Measurements from ENCODE around the gene IL21R. TPM values are rescaled to one million over a fixed set of nuclear protein-coding genes. Genes with fewer than 3 reads are reported as not detected.

The IL21R gene
- total and polyA plus RNA-seq, 2 donors (not counting 1 experiment from before 2014, with no cell fraction given) = 28.5 to 32.1 TPM

DNA sequence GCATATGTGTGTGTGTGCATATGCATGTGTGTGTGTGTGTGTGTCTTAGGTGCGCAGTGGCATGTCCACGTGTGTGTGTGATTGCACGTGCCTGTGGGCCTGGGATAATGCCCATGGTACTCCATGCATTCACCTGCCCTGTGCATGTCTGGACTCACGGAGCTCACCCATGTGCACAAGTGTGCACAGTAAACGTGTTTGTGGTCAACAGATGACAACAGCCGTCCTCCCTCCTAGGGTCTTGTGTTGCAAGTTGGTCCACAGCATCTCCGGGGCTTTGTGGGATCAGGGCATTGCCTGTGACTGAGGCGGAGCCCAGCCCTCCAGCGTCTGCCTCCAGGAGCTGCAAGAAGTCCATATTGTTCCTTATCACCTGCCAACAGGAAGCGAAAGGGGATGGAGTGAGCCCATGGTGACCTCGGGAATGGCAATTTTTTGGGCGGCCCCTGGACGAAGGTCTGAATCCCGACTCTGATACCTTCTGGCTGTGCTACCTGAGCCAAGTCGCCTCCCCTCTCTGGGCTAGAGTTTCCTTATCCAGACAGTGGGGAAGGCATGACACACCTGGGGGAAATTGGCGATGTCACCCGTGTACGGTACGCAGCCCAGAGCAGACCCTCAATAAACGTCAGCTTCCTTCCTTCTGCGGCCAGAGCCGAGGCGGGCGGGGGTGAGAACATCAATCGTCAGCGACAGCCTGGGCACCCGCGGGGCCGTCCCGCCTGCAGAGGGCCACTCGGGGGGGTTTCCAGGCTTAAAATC, 47.6 kb downstream of the IL21R start:
- H3K27me3 ChIP-seq (replicated peaks in 1 of 4; ENCODE audit: control extremely low read depth in 1 of 4, control insufficient read depth in 3 of 4, insufficient read depth in 4 of 4, low read length in 3 of 4) = no peaks in the 10 kb centered on the region
- peak overlapping the region in 1 of 5 experiments; percentile 17 for H3K4me3 ChIP-seq (ENCODE audit: control extremely low read depth in 1 of 5, extremely low read depth in 1 of 5, insufficient read depth in 1 of 5, low read depth in 2 of 5, low read length in 4 of 5)
- intact Hi-C loops (cut with micrococcal nuclease) = loop anchor here (1.0 to 2.0 kb wide), 4 partner anchors 23 to 81 kb away; no protein-coding TSS in a partner anchor
- H3K79me2 ChIP-seq (ENCODE audit: control insufficient read depth, insufficient read depth, low read length) = peaks cover 11% of the 10 kb centered on the region
- ChIA-PET POLR2A (interaction anchor here (0.8 to 2.5 kb wide), 8 partner anchors 19 to 250 kb away, joined by 3 to 16 read pairs (median 6); partner anchors contain the start of gene IL21R), CTCF (interaction anchor here (1.1 to 7.4 kb wide), 11 partner anchors 9 to 270 kb away, joined by 3 to 54 read pairs (median 8); partner anchors contain the start of gene IL21R)
- Mint-ChIP-seq H3K4me3 (peak overlapping the region; percentile 91), H3K9me3 (ENCODE audit: insufficient read depth) (no peaks in the 10 kb centered on the region), H3K4me1 (peaks cover 76% of the 10 kb centered on the region), H3K27me3 (no peaks in the 10 kb centered on the region), H3K27ac (peak overlapping the region; percentile 98)
- H3K4me1 ChIP-seq (ENCODE audit: control insufficient read depth in 2 of 2, insufficient read depth in 2 of 2, low read length in 2 of 2) = peaks cover 56 to 76% of the 10 kb centered on the region in 2 donors
- peak overlapping the region; percentile 53 for H3K9ac ChIP-seq (ENCODE audit: low read length)
- ATAC-seq (ENCODE audit: low read depth) (peak; percentile 77), DNase-seq (peak; percentile 93)
- WGBS (ENCODE audit: insufficient coverage) = 14% methylated on average over 31 of the region's 31 CpGs
- H4K20me1 ChIP-seq (ENCODE audit: control insufficient read depth, insufficient read depth, low read length, poor library complexity, severe bottlenecking) = peaks cover 9% of the 10 kb centered on the region
- H3K4me2 ChIP-seq (replicated peaks; ENCODE audit: low read depth, low read length, poor library complexity, severe bottlenecking) = peak overlapping the region; percentile 64
- H3K9me3 ChIP-seq (ENCODE audit: control extremely low read depth in 1 of 3, control insufficient read depth in 2 of 3, insufficient read depth in 1 of 3, low read length in 2 of 3) = peaks cover 0 to 33% (median 4%) of the 10 kb centered on the region in 3 donors
- H3K36me3 ChIP-seq (replicated peaks in 1 of 2; ENCODE audit: control extremely low read depth in 1 of 2, control insufficient read depth in 1 of 2, extremely low read depth in 1 of 2, insufficient read depth in 2 of 2, low read length in 1 of 2) = peaks cover 17 to 44% of the 10 kb centered on the region in 2 experiments
- no peak for TF ChIP-seq EZH2 (IDR thresholded peaks at IDR 0.05; ENCODE audit: borderline replicate concordance, insufficient read depth, low read depth, low read length, poor library complexity, severe bottlenecking)
- TF ChIP-seq, protein P1, sequence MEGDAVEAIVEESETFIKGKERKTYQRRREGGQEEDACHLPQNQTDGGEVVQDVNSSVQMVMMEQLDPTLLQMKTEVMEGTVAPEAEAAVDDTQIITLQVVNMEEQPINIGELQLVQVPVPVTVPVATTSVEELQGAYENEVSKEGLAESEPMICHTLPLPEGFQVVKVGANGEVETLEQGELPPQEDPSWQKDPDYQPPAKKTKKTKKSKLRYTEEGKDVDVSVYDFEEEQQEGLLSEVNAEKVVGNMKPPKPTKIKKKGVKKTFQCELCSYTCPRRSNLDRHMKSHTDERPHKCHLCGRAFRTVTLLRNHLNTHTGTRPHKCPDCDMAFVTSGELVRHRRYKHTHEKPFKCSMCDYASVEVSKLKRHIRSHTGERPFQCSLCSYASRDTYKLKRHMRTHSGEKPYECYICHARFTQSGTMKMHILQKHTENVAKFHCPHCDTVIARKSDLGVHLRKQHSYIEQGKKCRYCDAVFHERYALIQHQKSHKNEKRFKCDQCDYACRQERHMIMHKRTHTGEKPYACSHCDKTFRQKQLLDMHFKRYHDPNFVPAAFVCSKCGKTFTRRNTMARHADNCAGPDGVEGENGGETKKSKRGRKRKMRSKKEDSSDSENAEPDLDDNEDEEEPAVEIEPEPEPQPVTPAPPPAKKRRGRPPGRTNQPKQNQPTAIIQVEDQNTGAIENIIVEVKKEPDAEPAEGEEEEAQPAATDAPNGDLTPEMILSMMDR (IDR thresholded peaks at IDR 0.05) = no peak
- peak overlapping the region; percentile 79 to 82 for H3K27ac ChIP-seq (ENCODE audit: low read length in 2 of 2)
- no peak overlapping the region for H2AFZ ChIP-seq (ENCODE audit: insufficient read depth, low read depth, low read length, poor library complexity, severe bottlenecking)
